HG03354 (cell line): ENCODE measurements around the gene ITPKC.
"Not testable (repeated sequence)": the region's sequence is repeated elsewhere in the genome, so short reads cannot be mapped to it uniquely, and the experiment has no call there.

Experiments
- ATAC-seq: cut with Tn5 transposase; IDR thresholded peaks from one replicate; pipeline ENCODE4 v1.9.1; 2021; ENCODE audit warnings: mild to moderate bottlenecking; ENCODE audit not compliant: unreplicated experiment, poor library complexity, severe bottlenecking

The ITPKC gene

DNA sequence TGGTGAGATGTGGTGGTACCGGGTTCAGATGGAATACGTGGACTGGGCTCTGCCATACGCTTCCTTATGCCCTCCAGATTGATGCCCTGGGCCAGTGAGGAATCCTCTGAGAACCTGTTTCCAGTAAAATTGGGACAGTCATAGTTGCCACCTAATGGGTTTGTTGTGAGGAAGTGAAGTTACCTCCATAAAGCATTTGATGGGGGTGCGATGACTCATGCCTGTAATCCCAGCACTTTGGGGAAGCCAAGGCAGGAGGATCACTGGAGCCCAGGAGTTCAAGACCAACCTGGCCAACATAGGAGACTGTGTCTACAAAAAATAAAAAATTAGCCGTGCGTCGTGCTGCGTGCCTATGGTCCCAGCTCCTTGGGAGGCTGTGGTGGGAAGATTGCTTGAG, 38.9 kb downstream of the ITPKC start:
- ATAC-seq, result no peak

DNA sequence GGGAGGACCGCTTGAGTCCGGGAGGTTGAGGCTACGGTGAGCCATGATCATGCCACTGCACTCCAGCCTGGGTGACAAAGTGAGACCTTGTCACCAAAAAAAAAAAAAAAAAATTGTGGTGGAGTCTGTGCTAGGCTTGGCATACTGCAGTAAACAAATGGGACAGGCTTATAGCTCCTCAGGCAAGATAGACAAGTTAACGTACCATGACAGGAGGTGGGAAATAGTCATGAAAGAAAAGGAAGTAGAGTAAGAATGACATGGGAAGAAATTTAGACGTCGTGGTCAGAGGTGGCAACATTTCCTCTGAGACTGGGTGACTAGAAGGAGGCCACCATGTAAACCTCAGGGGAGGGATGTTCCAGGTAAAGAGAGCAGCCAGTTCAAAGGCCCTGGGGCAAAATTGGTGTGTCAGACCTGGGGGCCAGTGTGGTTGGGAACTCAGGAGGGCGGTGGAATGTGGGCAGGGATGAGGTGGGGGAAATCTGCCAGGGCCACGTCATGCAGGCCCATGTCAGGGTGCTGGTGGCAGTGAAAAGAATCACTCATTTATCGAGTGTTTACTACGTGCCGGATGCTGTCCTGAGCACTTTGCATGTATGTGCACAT, 39.7 kb downstream of the ITPKC start:
- no peak for ATAC-seq

DNA sequence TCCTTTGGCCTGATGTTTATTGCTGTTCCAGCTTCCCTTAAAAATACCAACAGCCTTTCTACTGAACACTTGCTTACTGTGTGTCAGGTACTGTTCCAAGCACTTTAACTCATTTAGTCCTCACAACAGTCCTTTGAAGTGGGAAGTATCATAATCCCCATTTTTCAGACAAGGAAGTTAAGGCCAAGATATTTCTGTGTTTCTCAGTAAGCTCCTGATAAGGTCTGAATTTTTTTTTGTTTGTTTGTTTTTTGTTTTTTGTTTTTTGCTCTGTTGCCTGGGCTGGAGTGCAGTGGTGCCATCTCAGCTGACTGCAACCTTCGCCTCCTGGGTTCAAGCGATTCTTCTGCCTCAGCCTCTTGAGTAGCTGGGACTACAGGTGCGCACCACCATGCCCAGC, 41.6 kb downstream of the ITPKC start:
- no peak for ATAC-seq

DNA sequence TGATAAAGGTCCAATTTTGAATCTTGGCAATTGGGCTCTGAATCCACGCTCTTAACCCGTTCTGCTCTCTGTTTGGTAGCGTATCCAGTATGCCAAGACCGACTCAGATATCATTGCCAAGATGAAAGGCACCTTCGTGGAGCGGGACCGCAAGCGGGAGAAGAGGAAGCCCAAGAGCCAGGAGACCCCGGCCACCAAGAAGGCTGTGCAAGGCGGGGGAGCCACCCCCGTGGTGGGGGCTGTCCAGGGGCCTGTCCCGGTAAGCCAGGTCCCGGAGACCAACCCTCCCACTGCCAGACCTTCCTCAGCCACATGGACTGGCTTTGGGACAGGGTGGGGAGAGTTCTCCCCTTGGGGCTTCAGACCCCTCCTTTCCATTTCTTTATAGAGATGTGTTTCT, 42.4 kb downstream of the ITPKC start:
- ATAC-seq, result no peak

DNA sequence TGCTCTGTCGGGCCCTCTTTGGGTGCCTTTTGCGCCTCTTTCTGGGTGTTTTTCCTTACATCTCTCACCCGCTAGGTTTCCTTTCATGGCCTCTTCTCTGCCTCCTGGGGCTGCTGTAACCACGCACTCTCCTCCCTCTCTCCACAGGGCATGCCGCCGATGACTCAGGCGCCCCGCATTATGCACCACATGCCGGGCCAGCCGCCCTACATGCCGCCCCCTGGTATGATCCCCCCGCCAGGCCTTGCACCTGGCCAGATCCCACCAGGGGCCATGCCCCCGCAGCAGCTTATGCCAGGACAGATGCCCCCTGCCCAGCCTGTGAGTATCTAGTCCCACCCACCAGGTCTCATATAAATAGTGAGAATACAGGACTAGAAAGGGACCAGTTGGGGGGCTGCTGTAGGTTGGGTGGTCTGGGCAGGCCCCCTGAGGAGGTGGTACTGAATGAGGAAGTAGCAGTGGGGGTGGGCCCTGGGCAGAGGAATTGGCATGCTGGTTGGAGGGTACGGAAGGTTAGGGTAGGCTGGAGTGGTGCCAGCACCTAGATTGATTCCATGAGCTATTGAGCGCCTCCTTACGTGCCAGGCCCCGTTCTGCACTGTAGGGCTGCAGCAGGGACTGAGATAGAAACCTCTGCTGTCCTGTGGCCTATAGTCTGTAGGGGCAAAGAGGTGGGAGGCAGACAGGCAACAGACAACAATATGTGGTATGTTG, 46.0 kb downstream of the ITPKC start:
- no peak for ATAC-seq

DNA sequence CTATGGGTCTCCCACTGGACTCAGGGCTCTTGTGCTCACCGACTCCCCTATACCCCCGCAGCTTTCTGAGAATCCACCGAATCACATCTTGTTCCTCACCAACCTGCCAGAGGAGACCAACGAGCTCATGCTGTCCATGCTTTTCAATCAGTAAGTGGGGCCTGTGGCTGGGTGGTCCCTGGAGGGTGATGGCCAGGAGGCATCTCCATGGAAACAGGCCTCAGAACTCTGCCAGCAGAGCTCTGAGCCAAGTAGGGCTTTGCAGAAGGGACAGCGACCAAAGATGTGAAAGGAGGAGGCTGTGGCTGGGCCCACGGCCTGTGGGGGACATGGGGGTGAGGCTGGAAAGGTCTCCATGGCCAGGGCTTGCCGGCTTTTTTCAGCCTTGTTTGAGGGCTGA, 46.6 kb downstream of the ITPKC start:
- ATAC-seq, result no peak

DNA sequence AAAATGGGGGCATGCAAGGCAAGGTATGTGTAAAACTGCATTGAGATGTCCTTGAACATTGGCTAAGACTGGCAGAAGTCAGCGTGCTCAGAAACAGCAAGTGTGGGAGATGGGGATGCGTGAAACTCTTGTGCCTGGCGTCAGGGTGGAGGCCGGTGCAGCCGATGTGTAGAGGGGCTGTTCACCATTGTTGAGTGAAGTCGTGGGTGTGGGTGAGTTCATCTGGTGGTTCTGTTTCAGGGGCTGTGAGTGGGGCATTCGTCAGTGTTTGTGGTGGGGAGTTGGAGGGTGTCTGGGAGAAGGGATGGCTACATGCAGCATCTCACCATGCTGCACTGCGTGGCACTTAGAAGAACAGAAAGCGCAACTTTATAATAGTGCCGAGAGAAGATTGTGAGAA, 47.1 kb downstream of the ITPKC start:
- no peak for ATAC-seq

DNA sequence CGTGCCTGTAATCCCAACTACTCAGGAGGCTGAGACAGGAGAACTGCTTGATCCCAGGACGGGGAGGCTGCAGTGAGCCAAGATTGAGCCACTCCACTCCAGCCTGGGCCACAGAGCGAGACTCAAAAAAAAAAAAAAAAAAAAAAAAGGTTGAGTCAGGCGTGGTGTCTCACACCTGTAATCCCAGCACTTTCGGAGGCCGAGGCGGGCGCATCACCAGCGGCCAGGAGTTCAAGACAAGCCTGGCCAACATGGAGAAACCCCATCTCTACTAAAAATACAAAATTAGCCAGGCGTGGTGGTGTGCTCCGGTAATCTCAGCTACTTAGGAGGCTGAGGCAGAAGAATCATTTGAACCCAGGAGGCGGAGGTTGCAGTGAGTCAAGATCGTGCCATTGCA, 49.5 kb downstream of the ITPKC start:
- not testable (repeated sequence) for ATAC-seq

DNA sequence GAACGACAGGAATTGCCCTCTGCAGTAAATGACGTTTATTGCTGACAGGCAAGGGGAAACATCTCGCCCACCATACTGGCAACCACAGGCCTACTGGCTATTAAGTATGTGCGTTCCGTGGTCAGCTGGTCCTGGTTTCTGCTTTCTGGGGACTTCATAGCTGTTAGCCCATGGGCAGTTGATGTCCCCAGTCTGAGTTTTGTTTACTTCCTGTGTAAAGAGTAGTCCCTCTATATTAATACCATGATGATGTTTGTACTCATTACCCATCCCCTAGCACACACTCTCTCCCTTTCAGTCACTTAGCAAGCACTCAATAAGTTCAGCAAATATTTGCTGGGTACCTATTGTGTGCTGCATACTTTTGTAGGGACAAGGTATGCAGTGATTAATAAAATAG, 52.0 kb downstream of the ITPKC start:
- ATAC-seq, result no peak

DNA sequence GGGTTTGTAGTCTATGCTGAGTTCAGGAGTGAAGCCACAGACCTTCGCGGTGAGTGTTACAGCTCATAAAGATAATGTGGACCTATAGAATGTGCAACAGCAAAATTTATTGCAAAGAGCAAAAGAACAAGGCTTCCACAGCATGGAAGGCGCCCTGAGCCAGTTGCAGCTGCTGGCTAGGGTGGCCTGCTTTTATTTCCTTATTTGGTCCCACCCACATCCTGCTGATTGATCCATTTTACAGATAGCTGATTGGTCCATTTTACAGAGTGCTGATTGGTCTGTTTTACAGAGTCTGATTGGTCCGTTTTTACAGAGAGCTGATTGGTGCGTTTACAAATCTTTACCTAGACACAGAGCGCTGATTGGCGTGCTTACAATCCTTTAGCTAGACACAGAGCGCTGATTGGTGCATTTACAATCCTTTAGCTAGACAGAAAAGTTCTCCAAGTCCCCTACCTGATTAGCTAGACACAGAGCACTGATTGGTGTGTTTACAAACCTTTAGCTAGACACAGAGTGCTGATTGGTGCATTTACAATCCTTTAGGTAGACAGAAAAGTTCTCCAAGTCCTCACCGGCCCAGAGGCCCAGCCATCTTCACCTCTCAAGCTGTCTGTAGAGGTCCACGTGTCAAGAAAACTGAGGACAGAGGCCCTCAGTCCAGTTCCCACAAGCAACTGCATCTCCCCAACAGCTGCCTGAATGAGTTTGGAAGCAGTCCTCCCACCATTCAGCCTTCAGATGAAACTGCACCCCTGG, 54.4 kb downstream of the ITPKC start:
- not testable (repeated sequence) for ATAC-seq

DNA sequence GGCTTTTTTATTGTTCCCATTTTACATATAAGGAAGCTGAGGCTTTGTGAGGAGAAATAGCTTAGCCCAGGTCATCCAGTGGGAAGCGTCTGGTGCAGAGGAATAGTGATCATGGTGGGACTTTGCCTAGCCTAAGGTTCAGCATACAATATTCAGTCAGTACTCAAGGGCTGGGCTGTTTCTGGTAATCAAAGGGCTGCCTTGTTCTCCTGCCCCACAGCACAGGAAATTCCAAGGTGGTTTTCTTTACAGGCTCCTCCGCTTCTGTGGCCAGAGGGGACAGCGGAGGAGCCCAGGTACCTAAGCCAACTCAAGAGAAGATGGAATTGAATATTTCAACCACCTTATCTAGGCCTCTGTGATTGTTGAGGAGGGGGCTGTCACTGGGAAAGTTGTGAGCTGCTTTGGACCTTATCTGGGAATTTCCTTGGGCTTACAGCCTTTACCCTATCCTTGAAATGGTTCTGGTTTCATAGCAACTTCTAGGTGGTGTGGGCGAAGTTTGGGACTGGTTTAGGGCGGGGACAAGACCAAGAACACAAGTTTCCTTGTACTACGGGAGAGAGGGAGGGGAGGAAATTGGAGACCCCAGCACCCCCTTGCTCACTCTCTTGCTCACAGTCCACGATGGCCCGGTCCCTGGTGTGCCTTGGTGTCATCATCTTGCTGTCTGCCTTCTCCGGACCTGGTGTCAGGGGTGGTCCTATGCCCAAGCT, 58.2 kb downstream of the ITPKC start, which contains the start of gene MIA:
Gene MIA, plus strand, starts transcription at position 606 of the 716 bp plus-strand sequence. Its CDS starts 22 bp downstream, at position 628.
- no peak for ATAC-seq

DNA sequence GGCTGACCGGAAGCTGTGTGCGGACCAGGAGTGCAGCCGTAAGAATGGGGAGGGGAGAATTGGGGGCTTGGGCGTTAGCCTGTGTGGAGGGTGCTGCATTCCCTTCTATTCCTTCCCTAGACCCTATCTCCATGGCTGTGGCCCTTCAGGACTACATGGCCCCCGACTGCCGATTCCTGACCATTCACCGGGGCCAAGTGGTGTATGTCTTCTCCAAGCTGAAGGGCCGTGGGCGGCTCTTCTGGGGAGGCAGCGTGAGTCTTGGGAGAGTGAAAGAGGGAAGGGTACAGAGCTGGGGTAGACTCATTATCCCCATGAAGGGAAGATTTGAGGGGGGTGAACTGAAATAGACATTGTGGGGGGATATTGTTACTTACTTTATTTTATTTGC, 58.7 kb downstream of the ITPKC start:
- no peak for ATAC-seq

DNA sequence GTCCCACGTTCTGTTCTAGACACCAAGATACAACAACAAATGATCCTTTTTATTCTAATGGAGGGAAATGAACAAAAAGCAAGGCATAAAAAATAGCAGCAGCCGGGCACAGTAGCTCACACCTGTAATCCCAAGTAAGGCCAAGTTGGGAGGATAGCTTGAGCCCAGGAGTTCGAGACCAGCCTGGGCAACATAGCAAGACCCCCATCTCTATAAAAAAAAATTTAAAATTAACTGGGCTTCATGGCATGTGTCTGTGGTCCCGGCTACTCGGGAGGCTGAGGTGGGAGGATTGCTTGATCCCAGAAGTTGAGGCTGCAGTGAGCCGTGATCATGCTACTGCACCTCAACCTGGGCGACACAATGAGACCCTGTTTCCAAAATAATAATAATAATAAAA, 59.5 kb downstream of the ITPKC start:
- ATAC-seq, result no peak

DNA sequence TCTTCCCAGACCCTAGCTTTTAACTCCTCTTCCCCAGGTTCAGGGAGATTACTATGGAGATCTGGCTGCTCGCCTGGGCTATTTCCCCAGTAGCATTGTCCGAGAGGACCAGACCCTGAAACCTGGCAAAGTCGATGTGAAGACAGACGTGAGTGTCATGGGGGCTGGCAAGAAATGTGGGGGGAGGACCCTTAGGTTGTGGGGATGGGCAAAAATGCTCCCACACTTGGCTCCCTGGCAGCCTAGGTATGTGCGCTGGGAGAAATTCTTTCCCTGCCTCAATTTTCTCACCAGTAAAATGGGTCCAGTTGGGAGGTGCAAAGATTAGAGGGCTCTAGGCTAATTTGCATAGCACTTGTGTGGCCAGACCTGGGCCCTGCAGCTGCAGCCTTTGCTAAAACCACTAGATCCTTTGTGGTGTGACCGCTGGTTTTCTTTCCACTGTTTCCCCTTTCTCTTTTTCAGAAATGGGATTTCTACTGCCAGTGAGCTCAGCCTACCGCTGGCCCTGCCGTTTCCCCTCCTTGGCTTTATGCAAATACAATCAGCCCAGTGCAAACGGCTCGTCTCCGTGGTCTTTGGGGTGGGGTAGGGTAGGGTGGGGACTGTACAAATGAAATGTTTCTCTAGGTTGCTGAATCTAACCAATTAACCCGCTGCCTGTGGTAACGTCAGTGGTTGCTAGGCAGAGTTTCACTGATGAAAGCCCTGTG, 60.2 kb downstream of the ITPKC start:
- peak; percentile 69 for ATAC-seq

DNA sequence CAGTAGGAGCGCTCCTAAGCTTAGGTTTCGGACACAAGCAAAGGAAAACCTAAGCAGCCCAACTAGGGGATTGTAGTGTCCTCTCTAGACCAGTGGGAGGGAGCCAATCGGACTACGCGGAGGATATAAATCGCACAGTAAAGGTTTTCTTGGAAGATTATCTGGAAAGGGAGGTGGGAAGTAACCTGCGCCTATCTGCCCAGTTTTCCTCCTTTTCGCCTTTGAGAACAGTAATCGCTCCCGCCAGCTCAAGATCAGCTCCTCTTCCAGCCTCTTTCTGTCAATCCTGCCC, 60.7 kb downstream of the ITPKC start:
- ATAC-seq, result no peak

DNA sequence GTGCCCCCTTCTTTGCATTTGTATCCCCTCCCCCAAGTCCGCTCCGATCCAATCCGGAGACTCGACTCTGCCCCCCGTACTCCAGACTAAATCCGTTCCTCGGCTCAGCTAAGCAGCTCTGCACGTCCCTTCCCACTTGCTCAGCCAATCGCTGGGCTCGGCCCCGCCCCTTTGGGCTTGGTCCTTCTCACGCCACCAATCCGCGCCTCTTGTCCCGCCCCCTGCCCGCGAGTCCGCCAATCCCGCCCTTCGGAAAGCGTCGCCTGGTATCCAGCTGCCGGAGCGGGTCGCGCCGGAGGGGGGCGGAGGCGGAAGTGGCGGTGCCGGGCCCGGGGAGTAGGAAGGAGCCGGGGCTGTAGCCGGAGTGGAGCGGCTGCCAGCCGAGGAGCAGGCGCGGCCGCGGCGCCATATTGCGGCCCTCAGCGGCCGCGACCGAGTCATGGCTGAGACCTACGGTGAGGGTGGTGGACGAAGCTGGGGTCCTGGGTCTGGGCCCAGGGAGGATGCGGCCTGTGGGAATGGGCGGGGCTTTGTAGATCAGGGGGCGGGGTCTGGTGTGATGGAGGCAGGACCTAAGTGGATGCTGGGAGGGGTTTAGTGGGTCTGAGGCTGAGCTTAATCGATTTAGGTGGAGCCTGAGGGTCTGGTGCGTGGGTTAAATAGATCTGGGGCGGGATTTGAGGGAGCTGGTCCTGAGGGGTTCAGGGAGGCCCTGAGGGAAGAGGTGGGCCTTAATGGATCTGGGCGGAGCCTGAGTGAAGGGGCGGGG, 61.2 kb downstream of the ITPKC start, which contains the start of gene RAB4B:
Gene RAB4B, plus strand, starts transcription at position 311 of the 769 bp plus-strand sequence. Its CDS starts 129 bp downstream, at position 440.
- ATAC-seq, result peak; percentile 69

DNA sequence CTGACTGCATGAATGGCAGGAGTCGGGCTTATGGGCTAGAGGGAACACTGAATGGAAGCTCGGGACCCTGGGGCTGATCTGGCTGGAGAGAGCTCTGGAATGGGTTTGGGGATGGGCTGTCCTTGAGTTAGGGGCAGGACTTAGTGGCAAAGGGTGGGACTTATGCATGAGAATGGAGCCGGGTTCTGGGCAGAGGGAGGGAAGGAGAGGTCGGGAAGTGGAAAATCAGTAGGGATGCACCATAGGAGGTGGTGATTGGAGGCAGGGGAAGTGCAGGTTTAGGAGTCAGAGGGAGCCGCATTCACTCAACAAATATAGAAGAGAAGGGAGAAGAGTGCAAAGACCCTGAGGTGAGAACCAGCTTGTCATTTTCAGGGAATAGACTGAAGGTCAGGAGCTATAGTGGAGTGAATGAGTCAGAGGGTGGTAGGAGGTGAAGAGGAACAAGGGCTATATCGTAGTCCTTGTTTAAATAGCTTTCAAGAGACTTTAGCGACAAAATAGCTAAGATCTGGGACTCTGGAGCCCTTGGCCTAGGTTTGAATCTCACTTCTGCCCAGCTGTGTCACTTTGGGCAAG, 61.9 kb downstream of the ITPKC start:
- ATAC-seq, result no peak

DNA sequence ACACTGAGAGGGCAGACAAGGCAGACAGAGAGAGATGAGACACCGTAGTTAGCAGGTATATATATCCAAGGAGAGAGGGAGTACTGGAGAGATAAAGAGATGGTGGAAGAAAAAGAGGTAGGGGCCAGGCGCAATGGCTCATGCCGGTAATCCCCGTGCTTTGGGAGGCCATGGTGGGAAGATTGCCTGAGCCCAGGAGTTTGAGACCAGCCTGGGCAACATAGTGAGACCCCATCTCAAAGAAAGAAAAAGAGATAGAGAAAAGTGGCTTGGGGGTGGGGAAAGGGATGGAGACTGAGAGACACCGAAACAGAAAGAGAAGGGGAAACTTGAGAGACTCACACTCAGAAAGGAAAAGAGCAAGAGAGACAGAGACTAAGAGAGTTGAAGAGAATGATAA, 63.7 kb downstream of the ITPKC start:
- no peak for ATAC-seq

DNA sequence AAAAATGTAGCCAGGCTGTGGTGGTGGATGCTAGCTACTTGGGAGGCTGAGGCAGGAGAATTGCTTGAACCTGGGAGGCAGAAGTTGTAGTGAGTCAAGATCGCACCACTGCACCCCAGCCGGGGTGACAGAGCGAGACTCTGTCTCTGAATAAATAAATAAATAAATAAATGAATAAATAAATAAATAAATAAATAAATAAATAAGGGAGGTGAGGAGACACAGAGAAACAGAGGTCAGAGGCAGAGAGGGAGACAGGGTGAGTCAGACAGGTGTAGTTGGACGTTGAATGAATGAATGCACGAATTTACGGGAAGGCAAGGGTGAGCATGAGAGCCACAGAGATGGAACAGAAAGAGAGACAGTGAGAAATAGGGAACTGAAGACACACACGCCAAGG, 64.2 kb downstream of the ITPKC start:
- no peak for ATAC-seq
